ENCODE results near the gene TRIM39.

DNA sequence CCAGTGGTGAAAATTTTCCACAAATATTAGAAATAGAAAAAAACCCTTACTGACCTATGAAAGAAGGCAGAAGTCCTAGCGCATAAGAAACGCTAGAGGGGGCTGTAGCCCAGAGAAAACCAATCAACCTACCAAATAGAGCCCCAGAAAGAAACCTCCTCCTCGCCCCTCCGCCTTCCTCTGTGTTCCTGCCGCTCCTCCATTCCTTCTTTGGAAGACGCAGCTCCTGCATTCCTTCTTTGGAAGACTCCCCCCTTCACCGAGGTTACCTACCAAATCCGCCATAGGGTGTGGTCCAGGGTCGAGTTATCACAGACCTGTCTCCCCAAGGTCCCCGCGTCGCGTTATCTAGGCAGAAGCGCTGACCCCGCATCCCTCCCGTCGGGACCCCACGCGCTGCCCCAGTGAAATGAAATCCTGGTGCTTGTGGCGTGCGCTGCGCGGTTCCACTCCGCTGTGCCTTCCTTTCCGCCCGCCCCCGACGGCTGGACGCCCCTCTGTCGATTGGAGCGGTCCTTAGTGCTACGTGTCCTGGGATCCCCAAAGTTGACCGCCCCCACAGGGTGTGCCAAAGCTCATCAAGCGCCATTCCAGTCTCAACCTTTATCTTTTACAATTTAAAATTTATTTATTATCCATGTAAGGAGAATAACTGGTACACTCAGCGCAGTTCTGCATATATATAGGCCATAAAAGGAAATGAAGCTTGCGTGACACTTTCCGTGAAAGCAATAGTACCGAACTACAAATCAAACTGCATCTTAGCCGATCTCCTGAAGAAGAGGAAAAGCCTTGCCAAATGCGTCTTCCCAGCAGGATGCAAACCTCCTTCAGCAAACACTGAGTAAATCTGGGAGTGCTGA lies 31.2 kb downstream of the TRIM39 start:
- TF ChIP-seq CTCF (IDR thresholded peaks at IDR 0.05 in 8 of 11, conservative IDR thresholded peaks at IDR 0.05 in 3 of 11) (peak; percentile 24 to 82 (median 63)), POLR2A (IDR thresholded peaks at IDR 0.05) (no peak)

Data from spleen (tissue), 7 donors.